22Rv1 (cell line): ENCODE results near the gene CFAP99.

Source experiments
- ZFX ChIP-seq: fragments of 450-650 bp; IDR thresholded peaks from 2 replicates; pipeline ENCODE4 v1.6.1; 2017; ENCODE audit warnings: antibody characterized with exemption, borderline replicate concordance
- TF ChIP-seq, protein P1 (sequence below): fragments of 450-650 bp; IDR thresholded peaks from 2 replicates; pipeline ENCODE4 v1.5.1; 2017; ENCODE audit warnings: mild to moderate bottlenecking

DNA sequence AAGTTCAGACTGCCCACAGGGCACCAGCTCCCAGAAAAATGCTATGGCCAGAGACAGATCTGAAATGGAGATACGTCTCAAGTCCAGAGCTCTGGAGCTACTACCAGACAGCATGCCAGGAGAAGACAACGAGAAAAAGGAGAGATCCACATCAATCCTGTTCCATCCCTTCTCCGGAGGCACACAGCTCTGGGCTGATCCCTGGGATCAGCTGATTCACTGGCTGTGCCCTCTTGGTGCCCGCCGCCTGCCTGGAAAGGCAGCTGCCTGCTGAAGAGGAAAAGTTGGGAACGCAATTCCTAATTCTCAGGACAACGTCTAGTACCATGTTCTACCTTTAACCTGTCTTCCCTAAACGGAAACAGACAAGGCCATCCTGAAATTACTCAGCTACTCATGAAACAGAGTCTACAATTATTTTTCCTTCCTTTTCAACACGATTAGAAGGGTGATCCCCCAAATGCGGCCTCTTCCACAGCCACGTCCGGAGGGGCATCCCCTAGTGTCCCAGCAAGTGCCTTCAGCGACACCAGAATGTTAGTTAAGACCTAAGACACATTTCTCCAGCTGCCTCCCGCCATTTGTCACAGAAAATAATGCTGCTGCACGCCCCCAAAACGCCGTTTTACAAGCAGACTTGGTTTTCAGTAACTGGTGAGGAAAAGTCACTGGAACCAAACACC lies 2.7 kb upstream of the CFAP99 start:
- TF ChIP-seq, protein P1, sequence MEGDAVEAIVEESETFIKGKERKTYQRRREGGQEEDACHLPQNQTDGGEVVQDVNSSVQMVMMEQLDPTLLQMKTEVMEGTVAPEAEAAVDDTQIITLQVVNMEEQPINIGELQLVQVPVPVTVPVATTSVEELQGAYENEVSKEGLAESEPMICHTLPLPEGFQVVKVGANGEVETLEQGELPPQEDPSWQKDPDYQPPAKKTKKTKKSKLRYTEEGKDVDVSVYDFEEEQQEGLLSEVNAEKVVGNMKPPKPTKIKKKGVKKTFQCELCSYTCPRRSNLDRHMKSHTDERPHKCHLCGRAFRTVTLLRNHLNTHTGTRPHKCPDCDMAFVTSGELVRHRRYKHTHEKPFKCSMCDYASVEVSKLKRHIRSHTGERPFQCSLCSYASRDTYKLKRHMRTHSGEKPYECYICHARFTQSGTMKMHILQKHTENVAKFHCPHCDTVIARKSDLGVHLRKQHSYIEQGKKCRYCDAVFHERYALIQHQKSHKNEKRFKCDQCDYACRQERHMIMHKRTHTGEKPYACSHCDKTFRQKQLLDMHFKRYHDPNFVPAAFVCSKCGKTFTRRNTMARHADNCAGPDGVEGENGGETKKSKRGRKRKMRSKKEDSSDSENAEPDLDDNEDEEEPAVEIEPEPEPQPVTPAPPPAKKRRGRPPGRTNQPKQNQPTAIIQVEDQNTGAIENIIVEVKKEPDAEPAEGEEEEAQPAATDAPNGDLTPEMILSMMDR: no peak
- TF ChIP-seq ZFX: no peak
